Bronchial epithelial cell (primary cell): ENCODE results near the gene VCL. TPM values are rescaled to one million over a fixed set of nuclear protein-coding genes. Genes with fewer than 3 reads are reported as not detected.
"Not testable (repeated sequence)": the region's sequence is repeated elsewhere in the genome, so short reads cannot be mapped to it uniquely, and the experiment has no call there.

Experiments used
- DNase-seq: peaks from one replicate; pipeline ENCODE4 v3.0.0-alpha.2; 2010; ENCODE audit warnings: low read depth
- FAIRE-seq: peaks from 2 replicates; lab custom pipeline; 2011; peaks lifted over from hg19 to GRCh38; lab: Jason Lieb, UNC
- H3K27me3 ChIP-seq: 2 replicates; pipeline ENCODE4 v1.5.1; 2011; ENCODE audit warnings: low read length; ENCODE audit not compliant: control insufficient read depth, insufficient read depth
- H3K36me3 ChIP-seq: 2 replicates; pipeline ENCODE4 v1.5.1; 2011; ENCODE audit warnings: low read length; ENCODE audit not compliant: control insufficient read depth, insufficient read depth
- H3K4me3 ChIP-seq: 2 replicates; pipeline ENCODE4 v1.5.1; 2011; ENCODE audit warnings: mild to moderate bottlenecking, low read depth, low read length, control low read depth
- total RNA-seq: library from RNA; depleted of rRNA; stranded (reverse); fragments of >200 nt; gene quantifications from 2 replicates; pipeline ENCODE4 v1.2.1, GENCODE V29; 2014
- TF ChIP-seq, protein P1 (sequence below): IDR thresholded peaks from 2 replicates; pipeline ENCODE4 v1.5.1; 2011; ENCODE audit warnings: mild to moderate bottlenecking, moderate library complexity, low read length, control low read depth, inconsistent platforms; ENCODE audit not compliant: insufficient read depth, severe bottlenecking

The VCL gene
- total RNA-seq, 1 donor from 2014 or later: 40.8 TPM

DNA sequence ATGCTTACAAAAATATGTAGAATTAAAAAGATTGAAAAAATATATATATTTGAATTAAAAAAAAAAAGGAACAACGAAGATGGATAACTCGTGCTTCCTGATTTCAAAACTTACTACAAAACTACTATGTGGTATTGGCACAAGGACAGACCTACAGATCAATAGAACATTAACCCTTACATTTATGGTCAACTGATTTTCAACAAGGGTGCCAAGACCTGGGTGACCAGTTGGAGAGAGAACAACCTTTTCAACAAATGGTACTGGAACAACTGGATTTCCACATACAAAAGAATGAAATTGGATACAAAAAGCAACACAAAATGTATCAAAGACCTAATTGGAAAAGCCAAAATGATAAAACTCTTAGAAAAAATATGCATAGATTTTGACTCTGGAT, 142.6 kb downstream of the VCL start:
- FAIRE-seq: no peak
- peaks cover 13% of the 10 kb centered on the region for H3K36me3 ChIP-seq
- no peak overlapping the region for H3K4me3 ChIP-seq
- TF ChIP-seq, protein P1, sequence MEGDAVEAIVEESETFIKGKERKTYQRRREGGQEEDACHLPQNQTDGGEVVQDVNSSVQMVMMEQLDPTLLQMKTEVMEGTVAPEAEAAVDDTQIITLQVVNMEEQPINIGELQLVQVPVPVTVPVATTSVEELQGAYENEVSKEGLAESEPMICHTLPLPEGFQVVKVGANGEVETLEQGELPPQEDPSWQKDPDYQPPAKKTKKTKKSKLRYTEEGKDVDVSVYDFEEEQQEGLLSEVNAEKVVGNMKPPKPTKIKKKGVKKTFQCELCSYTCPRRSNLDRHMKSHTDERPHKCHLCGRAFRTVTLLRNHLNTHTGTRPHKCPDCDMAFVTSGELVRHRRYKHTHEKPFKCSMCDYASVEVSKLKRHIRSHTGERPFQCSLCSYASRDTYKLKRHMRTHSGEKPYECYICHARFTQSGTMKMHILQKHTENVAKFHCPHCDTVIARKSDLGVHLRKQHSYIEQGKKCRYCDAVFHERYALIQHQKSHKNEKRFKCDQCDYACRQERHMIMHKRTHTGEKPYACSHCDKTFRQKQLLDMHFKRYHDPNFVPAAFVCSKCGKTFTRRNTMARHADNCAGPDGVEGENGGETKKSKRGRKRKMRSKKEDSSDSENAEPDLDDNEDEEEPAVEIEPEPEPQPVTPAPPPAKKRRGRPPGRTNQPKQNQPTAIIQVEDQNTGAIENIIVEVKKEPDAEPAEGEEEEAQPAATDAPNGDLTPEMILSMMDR: no peak
- no peaks in the 10 kb centered on the region for H3K27me3 ChIP-seq
- no peak for DNase-seq

DNA sequence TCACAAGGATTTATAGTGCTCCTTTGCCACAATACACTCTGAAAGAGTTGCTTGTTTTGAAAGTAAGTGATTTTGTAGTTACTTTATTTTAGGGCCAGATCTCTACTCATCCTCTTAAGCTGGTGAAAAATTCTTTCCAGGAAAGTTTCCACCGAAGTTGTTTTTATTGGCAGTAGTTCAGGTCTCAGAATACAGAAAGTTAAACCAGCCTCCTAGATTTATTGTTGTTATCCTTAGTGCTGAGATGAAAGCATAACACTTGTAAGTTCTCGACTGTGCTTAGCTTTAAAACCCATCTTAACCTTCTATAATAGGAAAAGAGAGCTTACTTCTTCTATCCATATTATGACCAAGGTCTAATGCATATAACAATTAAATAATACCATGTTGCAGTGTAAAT, 147.2 kb downstream of the VCL start:
- TF ChIP-seq, protein P1: no peak
- H3K36me3 ChIP-seq: peaks cover under 1% of the 10 kb centered on the region
- FAIRE-seq: no peak
- no peak for DNase-seq
- no peak overlapping the region for H3K4me3 ChIP-seq
- no peaks in the 10 kb centered on the region for H3K27me3 ChIP-seq

DNA sequence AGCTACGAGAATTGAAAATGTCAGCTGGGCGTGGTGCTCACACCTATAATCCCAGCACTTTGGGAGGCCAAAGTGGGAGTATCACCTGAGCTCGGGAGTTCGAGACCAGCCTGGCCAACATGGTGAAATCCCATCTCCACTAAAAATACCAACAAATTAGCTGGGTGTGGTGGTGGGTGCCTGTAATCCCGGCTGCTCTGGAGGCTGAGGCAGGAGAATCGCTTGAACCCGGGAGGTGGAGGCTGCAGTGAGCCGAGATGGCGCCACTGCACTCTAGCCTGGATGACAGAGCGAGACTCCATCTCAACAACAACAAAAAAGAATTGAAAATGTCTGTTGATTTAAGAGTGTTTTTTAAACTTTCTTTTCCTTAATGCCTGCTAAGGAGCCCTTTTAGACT, 149.1 kb downstream of the VCL start:
- DNase-seq, H3K4me3 ChIP-seq, H3K36me3 ChIP-seq, H3K27me3 ChIP-seq, FAIRE-seq: not testable (repeated sequence)

DNA sequence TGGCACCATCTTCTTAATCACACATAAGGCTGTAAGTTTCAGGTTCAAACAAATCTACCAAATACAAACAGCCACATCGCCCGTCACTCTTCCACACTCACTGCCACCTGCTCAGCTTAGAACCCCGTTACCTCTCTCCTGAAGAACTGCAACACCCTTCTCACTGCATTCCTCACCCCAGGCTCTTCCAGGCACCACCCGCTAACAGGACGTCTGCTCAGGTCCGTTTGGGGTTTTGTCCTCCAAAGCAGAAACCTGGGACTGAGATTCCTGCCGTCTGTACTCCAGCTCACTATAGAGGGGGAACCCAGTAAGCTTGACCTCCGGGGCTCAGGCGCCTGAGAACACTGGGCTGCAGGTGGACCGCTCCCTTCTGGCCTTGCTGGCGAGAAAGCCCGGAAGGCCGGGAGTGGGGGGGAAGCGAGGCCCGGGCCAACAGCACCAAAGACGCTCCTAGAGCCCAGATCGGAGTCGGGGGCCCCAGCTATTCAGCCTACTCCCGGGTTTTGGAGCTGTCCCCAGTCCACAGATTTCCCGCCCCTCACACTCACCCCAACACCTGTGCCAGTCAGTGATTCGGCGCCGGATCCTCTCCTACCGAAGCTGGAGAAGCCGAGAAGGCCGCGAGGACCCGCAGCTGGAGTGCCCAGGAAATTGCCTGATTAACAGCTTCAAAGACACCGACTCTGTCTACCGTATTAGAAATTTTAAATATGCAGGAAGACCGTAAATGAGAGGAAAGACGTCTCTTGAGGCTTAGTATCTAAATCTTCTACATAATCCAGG, 152.5 kb downstream of the VCL start, which contains the start of gene AP3M1:
Gene AP3M1 (minus strand): TSS at position 625 of the 786 bp plus-strand sequence. CDS start 12,449 bp downstream, outside the sequence.
- FAIRE-seq (no peak), DNase-seq (no peak)
- Histone ChIP-seq H3K27me3 (no peaks in the 10 kb centered on the region), H3K4me3 (peak within 1 kb of the TSS; percentile 83), H3K36me3 (no peaks in the 10 kb centered on the region)
- TF ChIP-seq, protein P1: no peak

DNA sequence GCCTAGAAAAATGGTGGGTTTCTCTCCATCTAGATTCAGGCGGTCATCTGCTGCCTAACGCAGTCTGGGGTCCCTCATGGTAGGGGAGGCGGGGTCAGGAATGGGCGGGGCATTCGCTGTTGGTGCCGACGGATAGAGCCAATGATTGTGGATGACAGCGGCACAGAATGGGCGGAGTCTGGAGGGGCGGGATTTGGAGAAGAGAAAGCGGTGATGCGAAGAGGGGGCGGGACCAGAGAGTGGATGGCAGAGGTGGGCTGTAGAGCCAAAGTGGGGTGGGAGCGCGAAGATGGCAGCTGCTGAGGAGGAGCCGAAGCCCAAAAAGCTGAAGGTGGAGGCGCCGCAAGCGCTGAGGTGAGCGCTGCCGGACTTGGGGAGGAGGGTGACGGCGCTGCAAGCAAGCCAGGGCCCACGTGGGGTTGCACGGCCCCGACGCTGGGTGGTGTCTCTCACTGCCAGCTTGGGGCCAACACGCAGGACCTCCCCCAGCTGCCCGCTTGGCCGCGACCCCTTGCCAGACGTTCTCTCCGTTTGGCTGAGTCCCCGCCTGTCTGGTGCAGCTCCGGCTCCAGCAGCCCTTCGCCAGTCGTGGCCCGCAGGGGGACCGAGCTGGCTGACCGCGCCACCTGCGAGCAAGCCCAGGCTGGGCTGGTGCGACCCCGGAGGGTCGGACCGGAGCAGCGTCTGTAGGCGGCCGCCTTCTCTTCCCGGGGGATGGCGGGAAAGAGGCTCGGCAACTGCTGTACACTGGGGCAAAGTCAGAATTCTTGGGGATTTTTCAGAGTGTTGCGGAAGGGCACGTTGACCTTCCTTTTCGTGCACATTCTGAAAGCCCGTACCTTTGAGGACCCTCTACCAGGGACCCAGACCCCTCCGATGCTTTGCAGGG, 153.3 kb downstream of the VCL start, which contains the start of gene ADK:
Gene ADK (plus strand): TSS at position 232 of the 889 bp plus-strand sequence. CDS start 58 bp downstream, at position 290.
- peak within 1 kb of the TSS; percentile 83 for H3K4me3 ChIP-seq
- TF ChIP-seq, protein P1: peak; percentile 48
- no peaks in the 10 kb centered on the region for H3K27me3 ChIP-seq
- no peaks in the 10 kb centered on the region for H3K36me3 ChIP-seq
- FAIRE-seq (no peak), DNase-seq (peak; percentile 93)
